Psoas muscle (tissue), 8 donors: ENCODE data around the gene DHX57. TPM values are rescaled to one million over a fixed set of nuclear protein-coding genes. Genes with fewer than 3 reads are reported as not detected.
A peak's percentile ranks its signal among the peaks of the same experiment; 100 is the strongest.

Experiments
- ATAC-seq, 4 donors: fragments of 200-7000 bp; cut with Tn5 transposase; one replicate each; pipeline ENCODE4 v1.9.1; 2020; ENCODE audit warnings: moderate library complexity in 3 of 4, mild to moderate bottlenecking in 2 of 4
- DNase-seq, 2 donors: peaks; one replicate each; pipeline ENCODE4 v3.0.0-alpha.2; 2020
- H3K27ac ChIP-seq: fragments of 200-600 bp; one replicate; pipeline ENCODE4 v1.8.0; 2022
- H3K27me3 ChIP-seq, 3 donors: fragments of 200-600 bp in 1 of 3; one replicate each; pipeline versions ENCODE4 v1.6.1 to v1.8.0; 2013 to 2022; ENCODE audit warnings: low read length in 2 of 3, mild to moderate bottlenecking in 2 of 3, moderate library complexity in 1 of 3; ENCODE audit not compliant: insufficient read depth in 3 of 3
- H3K36me3 ChIP-seq, 2 donors: fragments of 200-600 bp in 1 of 2; one replicate each; pipeline versions ENCODE4 v1.6.1 to v1.8.0; 2013 to 2022; ENCODE audit warnings: low read depth in 1 of 2, mild to moderate bottlenecking in 1 of 2, moderate library complexity in 1 of 2; ENCODE audit not compliant: insufficient read depth in 1 of 2
- H3K4me1 ChIP-seq: fragments of 200-600 bp; one replicate; pipeline ENCODE4 v1.8.0; 2022
- H3K4me3 ChIP-seq: fragments of 200-600 bp; one replicate; pipeline ENCODE4 v1.8.0; 2022; ENCODE audit warnings: mild to moderate bottlenecking
- H3K9me3 ChIP-seq: fragments of 200-600 bp; one replicate; pipeline ENCODE4 v1.8.0; 2022
- WGBS, 3 donors: extraction: QIAGEN DNeasy Blood & Tissue Kit; methylation state at CpG; one replicate each; pipeline versions ENCODE4 v1.1.6 to v1.1.7; 2013; 5-methylcytosine and 5-hydroxymethylcytosine counted together
- intact Hi-C, 2 donors: fragments of 100-400 bp; cut with DNase I; formaldehyde crosslinking; loops; one replicate each; pipeline versions ENCODE4 v1.11.0 to v1.14.2; 2022
- polyA plus RNA-seq, 3 donors: library from polyadenylated mRNA; stranded (reverse); fragments of 200-250 nt; gene quantifications; one replicate each; pipeline ENCODE4 v1.2.3, GENCODE V29; 2013
- total RNA-seq, 4 donors: library from RNA; stranded (reverse); fragmentation: NEBNext Ultra II Directional in 2 of 4; extraction: Animal tissue kit (Norgen Biotek cat#: 25700) in 2 of 4; gene quantifications; one replicate each; pipeline versions ENCODE4 v1.2.1 to v1.2.4, GENCODE V29; 2021 to 2023
- TF ChIP-seq, protein P1 (sequence below): fragments of 200-600 bp; IDR thresholded peaks from one replicate; pipeline ENCODE4 v1.8.0; 2022; ENCODE audit warnings: antibody characterized with exemption
- donor health status: healthy with polysubstance abuse.
- donor health status: DM: no; HTN: no; CAD: no; lungs with moderate emphysema.
- donor health status: Bipolar disorder and iron deficiency.
- donor health status: healthy.
- donor health status: DM: yes; HTN: yes; CAD: no.
- donor health status: DM: no; HTN: no; CAD: no.
- donor health status: DM: no; HTN: no; CAD: no.
- donor health status: DM: yes; HTN: yes; CAD: no.

DHX57 gene
- total and polyA plus RNA-seq, 7 donors, result 7.7 to 15.3 (median 11.6) TPM

DNA sequence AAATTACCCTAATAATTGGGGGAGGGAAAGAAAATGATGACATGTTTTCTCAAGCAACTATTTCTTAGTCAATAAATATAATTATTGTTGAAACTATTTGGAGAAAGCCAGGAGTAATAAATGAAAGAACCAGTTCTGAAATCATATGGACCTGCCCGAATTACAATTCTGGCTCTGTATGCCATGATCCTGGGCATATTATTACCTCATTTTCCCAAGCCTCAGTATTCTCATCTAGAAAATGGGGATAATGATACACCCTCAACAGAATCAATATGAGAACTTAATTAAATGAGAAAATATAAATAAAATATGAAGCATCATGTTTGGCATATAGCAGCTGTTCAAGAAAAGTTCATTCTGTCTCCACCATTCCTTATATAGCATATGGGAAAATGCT, 36.9 kb upstream of the DHX57 start:
- ATAC-seq (no peak), DNase-seq (no peak)
- WGBS, 3 donors, result 55 to 96% (median 65%) methylated on average over 1 of the region's 1 CpG
- H3K36me3 ChIP-seq, result no peaks in the 10 kb centered on the region
- peaks cover 20% of the 10 kb centered on the region for H3K4me1 ChIP-seq
- no peaks in the 10 kb centered on the region for H3K9me3 ChIP-seq
- intact Hi-C loops, result no loop called here
- TF ChIP-seq, protein P1, sequence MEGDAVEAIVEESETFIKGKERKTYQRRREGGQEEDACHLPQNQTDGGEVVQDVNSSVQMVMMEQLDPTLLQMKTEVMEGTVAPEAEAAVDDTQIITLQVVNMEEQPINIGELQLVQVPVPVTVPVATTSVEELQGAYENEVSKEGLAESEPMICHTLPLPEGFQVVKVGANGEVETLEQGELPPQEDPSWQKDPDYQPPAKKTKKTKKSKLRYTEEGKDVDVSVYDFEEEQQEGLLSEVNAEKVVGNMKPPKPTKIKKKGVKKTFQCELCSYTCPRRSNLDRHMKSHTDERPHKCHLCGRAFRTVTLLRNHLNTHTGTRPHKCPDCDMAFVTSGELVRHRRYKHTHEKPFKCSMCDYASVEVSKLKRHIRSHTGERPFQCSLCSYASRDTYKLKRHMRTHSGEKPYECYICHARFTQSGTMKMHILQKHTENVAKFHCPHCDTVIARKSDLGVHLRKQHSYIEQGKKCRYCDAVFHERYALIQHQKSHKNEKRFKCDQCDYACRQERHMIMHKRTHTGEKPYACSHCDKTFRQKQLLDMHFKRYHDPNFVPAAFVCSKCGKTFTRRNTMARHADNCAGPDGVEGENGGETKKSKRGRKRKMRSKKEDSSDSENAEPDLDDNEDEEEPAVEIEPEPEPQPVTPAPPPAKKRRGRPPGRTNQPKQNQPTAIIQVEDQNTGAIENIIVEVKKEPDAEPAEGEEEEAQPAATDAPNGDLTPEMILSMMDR, result no peak
- H3K27ac ChIP-seq, result no peak overlapping the region
- no peak overlapping the region for H3K4me3 ChIP-seq
- H3K27me3 ChIP-seq, result no peaks in the 10 kb centered on the region

DNA sequence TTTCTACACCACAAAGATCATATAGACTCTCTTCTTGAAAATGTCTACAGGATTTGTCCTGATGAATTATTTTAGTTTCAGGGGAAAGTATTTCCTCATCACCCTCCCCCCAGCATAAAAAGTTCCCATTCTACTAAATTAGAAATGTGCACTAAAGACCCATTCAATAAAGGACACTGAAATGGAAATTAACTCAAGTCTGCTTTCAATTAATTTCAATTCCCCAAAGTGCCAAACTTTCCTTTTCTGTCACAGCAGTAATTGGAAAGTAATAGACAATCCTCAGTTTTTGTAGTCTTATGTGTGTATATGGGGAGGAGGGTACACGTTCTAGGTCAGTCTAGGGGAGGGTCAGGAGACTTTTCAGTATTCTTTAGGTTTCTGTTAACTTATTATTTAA, 35.5 kb upstream of the DHX57 start:
- no peak overlapping the region for H3K4me3 ChIP-seq
- H3K9me3 ChIP-seq, result no peaks in the 10 kb centered on the region
- DNase-seq (no peak), ATAC-seq (no peak)
- TF ChIP-seq, protein P1, result no peak
- H3K36me3 ChIP-seq, result no peaks in the 10 kb centered on the region
- no peak overlapping the region for H3K27ac ChIP-seq
- WGBS, 3 donors, result 84 to 93% (median 91%) methylated on average over 1 of the region's 1 CpG
- H3K4me1 ChIP-seq, result peaks cover 20% of the 10 kb centered on the region
- intact Hi-C loops, result no loop called here
- H3K27me3 ChIP-seq, result no peaks in the 10 kb centered on the region

DNA sequence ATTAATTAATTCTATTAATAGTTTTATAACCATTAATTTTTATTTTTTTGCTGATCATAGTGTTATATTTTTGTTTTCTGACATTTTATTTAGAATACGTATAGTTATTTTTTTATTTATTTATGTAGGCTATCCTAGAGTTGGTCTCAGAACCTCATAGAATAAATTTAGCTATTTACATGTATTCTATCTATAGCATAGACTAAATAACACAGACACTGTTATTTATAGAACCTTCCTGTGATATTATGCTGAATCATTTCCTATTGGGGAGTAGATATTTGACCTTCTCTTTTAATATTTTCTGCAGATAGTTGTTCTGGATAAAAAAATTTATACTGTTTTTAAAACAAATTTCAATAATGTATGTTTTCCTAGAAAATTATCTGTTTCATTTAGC, 34.1 kb upstream of the DHX57 start:
- Histone ChIP-seq H3K9me3 (no peaks in the 10 kb centered on the region), H3K4me1 (peaks cover 20% of the 10 kb centered on the region), H3K36me3 (no peaks in the 10 kb centered on the region), H3K27ac (no peak overlapping the region), H3K27me3 (no peaks in the 10 kb centered on the region), H3K4me3 (no peak overlapping the region)
- peak in 3 of 4 donors; percentile 65 to 74 (median 69) for ATAC-seq
- intact Hi-C loops, result no loop called here
- TF ChIP-seq, protein P1, result no peak
- 41 to 81% (median 51%) methylated on average over 1 of the region's 1 CpG for WGBS, 3 donors
- no peak for DNase-seq

DNA sequence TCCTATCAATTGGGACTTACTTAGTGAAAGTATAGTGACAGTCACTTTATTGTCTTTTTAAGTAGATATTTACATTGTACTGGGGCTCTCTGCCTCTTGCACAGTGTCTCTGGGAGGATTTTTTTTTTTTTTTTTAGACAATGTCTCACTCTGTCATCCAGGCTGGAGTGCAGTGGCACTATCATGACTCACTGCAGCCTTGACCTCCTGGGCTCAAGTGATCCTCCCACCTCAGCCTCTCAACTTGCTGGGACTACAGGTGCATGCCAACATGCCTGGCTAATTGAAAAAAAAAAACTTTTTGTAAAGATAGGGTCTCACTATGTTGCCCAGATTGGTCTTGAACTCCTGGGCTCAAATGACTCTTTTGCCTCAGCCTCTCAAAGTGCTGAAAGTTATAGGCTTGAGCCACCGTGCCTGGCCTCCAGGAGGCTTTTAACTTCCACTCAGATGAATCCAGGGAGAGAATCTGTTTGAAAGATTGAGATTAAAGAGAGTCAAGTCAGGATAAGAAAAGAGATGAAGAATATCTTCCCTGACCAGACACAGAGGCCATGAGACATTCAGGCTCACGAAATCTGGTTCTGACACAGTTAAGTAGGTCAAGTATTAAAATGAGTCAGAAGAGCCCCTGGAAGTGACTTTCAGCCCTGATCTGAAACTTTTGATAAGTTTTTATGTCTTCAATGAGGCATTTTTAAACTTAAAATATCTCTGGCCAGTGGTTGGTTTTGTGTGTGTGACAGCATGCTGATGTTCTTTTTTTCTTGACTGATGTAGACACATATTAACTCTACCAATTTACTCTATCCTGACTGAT, 32.2 kb upstream of the DHX57 start:
- DNase-seq, result no peak
- H3K4me3 ChIP-seq, result no peak overlapping the region
- intact Hi-C loops, result no loop called here
- H3K27me3 ChIP-seq, result no peaks in the 10 kb centered on the region
- TF ChIP-seq, protein P1, result no peak
- no peaks in the 10 kb centered on the region for H3K9me3 ChIP-seq
- no peak overlapping the region for H3K27ac ChIP-seq
- no peaks in the 10 kb centered on the region for H3K36me3 ChIP-seq
- H3K4me1 ChIP-seq, result peaks cover 20% of the 10 kb centered on the region
- 82 to 94% (median 88%) methylated on average over 2 of the region's 2 CpGs for WGBS, 3 donors
- no peak for ATAC-seq

DNA sequence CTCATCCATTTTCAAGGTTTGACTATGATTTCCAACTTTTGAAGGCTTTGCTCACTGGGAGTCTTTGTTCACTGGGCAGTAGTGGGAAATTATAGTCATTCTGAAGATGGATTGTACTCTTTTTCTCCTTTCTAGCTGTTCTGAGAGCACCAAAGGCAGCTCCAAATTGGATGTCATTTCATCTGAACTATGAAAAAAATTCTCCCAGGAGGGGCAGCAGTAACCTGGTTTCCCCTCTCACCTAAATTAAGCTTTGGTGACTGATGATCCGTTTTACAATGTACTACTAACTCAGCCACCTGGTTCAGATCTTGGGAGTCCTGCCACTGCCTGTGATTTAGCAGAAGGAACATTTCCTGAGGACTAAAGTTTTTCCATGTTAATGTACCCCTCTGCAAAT, 31.5 kb upstream of the DHX57 start:
- Histone ChIP-seq H3K9me3 (no peaks in the 10 kb centered on the region), H3K27ac (no peak overlapping the region), H3K4me1 (peaks cover 17% of the 10 kb centered on the region), H3K36me3 (no peaks in the 10 kb centered on the region), H3K4me3 (no peak overlapping the region), H3K27me3 (no peaks in the 10 kb centered on the region)
- DNase-seq (no peak), ATAC-seq (no peak)
- 47 to 76% (median 51%) methylated on average over 1 of the region's 1 CpG for WGBS, 3 donors
- TF ChIP-seq, protein P1, result no peak
- intact Hi-C loops, result no loop called here
